A673 (cell line): ENCODE data around the gene TOR1B. TPM values are rescaled to one million over a fixed set of nuclear protein-coding genes. Genes with fewer than 3 reads are reported as not detected.
"Not testable (repeated sequence)": the region's sequence is repeated elsewhere in the genome, so short reads cannot be mapped to it uniquely, and the experiment has no call there.

Experiments used
- BruUV-seq: library from RNA; stranded (reverse); fragments of 400-500 nt; replicated peaks from 2 replicates; lab custom pipeline; 2021; lab: Mats Ljungman, UMichigan
- CTCF ChIA-PET: fragments of 300-600 bp; sonication (Branson Sonifier 250); formaldehyde crosslinking; loops from one replicate; lab custom pipeline; 2022; ENCODE audit warnings: antibody characterized with exemption; lab: Charles Lee
- POLR2A ChIA-PET: fragments of 300-600 bp; sonication (Branson Sonifier 250); formaldehyde crosslinking; loops from one replicate; lab custom pipeline; 2022; ENCODE audit warnings: antibody characterized with exemption; ENCODE audit not compliant: low non-redundant PET; lab: Charles Lee
- DNase-seq: peaks from one replicate; pipeline ENCODE4 v3.0.0-alpha.2; 2015; ENCODE audit warnings: low spot score
- H3K27ac ChIP-seq: fragments of 200-600 bp; sonication (generic); 2 replicates; pipeline ENCODE4 v1.5.1; 2016; ENCODE audit warnings: mixed run types, low read depth, mild to moderate bottlenecking, mixed read lengths, antibody characterized with exemption, low read length; ENCODE audit not compliant: poor library complexity, severe bottlenecking
- H3K27me3 ChIP-seq: fragments of 200-600 bp; sonication (generic); replicated peaks from 2 replicates; pipeline ENCODE4 v1.6.1; 2017; ENCODE audit warnings: mixed run types, low read depth, mild to moderate bottlenecking, mixed read lengths, antibody characterized with exemption, low read length; ENCODE audit not compliant: insufficient read depth, poor library complexity
- H3K36me3 ChIP-seq: fragments of 200-600 bp; sonication (generic); 2 replicates; pipeline ENCODE4 v1.6.1; 2016; ENCODE audit warnings: mixed run types, mild to moderate bottlenecking, mixed read lengths, antibody characterized with exemption, low read length; ENCODE audit not compliant: insufficient read depth, poor library complexity, severe bottlenecking
- H3K4me1 ChIP-seq: fragments of 200-600 bp; sonication (generic); 2 replicates; pipeline ENCODE4 v1.6.1; 2017; ENCODE audit warnings: mixed run types, mild to moderate bottlenecking, mixed read lengths, antibody characterized with exemption, low read length; ENCODE audit not compliant: insufficient read depth, poor library complexity, severe bottlenecking
- H3K4me3 ChIP-seq: fragments of 200-600 bp; sonication (generic); 2 replicates; pipeline ENCODE4 v1.5.1; 2016; ENCODE audit warnings: low read depth, mixed run types, mild to moderate bottlenecking, mixed read lengths, low read length; ENCODE audit not compliant: poor library complexity, severe bottlenecking
- H3K9me3 ChIP-seq: fragments of 200-600 bp; sonication (generic); 2 replicates; pipeline ENCODE4 v1.6.1; 2016; ENCODE audit warnings: mixed run types, low read depth, mild to moderate bottlenecking, mixed read lengths, antibody characterized with exemption, low read length; ENCODE audit not compliant: poor library complexity, severe bottlenecking
- CTCF ChIP-seq: fragments of 300-800, 200-600 bp; sonication (generic); conservative IDR thresholded peaks from 2 replicates; pipeline ENCODE4 v1.5.1; 2017; ENCODE audit warnings: low read depth, mild to moderate bottlenecking, antibody characterized with exemption, low read length, moderate library complexity, mixed read lengths
- EZH2 ChIP-seq: fragments of 200-600 bp; sonication (generic); IDR thresholded peaks from 2 replicates; pipeline ENCODE4 v1.6.1; 2017; ENCODE audit warnings: borderline replicate concordance, low read depth, mild to moderate bottlenecking, mixed read lengths, antibody characterized with exemption, low read length; ENCODE audit not compliant: poor library complexity, severe bottlenecking
- intact Hi-C: fragments of 100-400 bp; cut with micrococcal nuclease; formaldehyde crosslinking; loops from one replicate; pipeline ENCODE4 v1.10.0; 2022; ENCODE audit not compliant: unreplicated experiment
- total RNA-seq: library from RNA; stranded (reverse); gene quantifications from 2 replicates; pipeline ENCODE4 v1.2.3, GENCODE V29; 2021

The TOR1B gene
- total RNA-seq, 1 experiment from 2014 or later = 47.6 TPM

GRCh38 chr9:129761293-129761900, 41.6 kb upstream of the TOR1B start:
- Histone ChIP-seq H3K27me3 (no peaks in the 10 kb centered on the region), H3K4me3 (no peak overlapping the region), H3K9me3 (no peaks in the 10 kb centered on the region), H3K4me1 (no peaks in the 10 kb centered on the region), H3K27ac (no peak overlapping the region), H3K36me3 (no peaks in the 10 kb centered on the region)
- ChIA-PET CTCF (interaction anchor here (0.7 to 1.1 kb wide), 2 partner anchors 32 to 630 kb away, joined by 3 to 7 read pairs; no protein-coding TSS in a partner anchor), POLR2A (interaction anchor here (0.5 to 0.7 kb wide), 2 partner anchors 15 to 39 kb away, joined by 7 to 10 read pairs; no protein-coding TSS in a partner anchor)
- no TSS peak for BruUV-seq
- no peak for DNase-seq
- intact Hi-C loops = no loop called here
- no peak for TF ChIP-seq CTCF
- no peak for TF ChIP-seq EZH2

- Histone ChIP-seq H3K9me3 (no peaks in the 10 kb centered on the region), H3K36me3 (no peaks in the 10 kb centered on the region), H3K27ac (no peak overlapping the region), H3K4me3 (no peak overlapping the region), H3K27me3 (no peaks in the 10 kb centered on the region), H3K4me1 (no peaks in the 10 kb centered on the region)
- ChIA-PET CTCF (interaction anchor here (0.7 to 1.1 kb wide), 2 partner anchors 32 to 630 kb away, joined by 3 to 7 read pairs; no protein-coding TSS in a partner anchor), POLR2A (interaction anchor here (0.5 to 0.7 kb wide), 2 partner anchors 14 to 38 kb away, joined by 7 to 10 read pairs; no protein-coding TSS in a partner anchor)
- TF ChIP-seq EZH2 (no peak), CTCF (no peak)
- intact Hi-C loops = no loop called here
- no TSS peak for BruUV-seq
- peak; percentile 33 for DNase-seq
Measured at GRCh38 chr9:129761901-129762369, 41.0 kb upstream of the TOR1B start.

GRCh38 chr9:129762370-129762984, 40.5 kb upstream of the TOR1B start:
- BruUV-seq = not testable (repeated sequence)

More at GRCh38 chr9:129762370-129762984, 40.5 kb upstream of the TOR1B start:
- CTCF ChIA-PET = interaction anchor here (0.7 kb wide), 1 partner anchor 631 kb away, joined by 7 read pairs; no protein-coding TSS in a partner anchor
- POLR2A ChIA-PET = interaction anchor here (0.7 kb wide), 1 partner anchor 14 kb away, joined by 10 read pairs; no protein-coding TSS in a partner anchor
- intact Hi-C loops, H3K27ac ChIP-seq, H3K27me3 ChIP-seq, H3K9me3 ChIP-seq, H3K4me1 ChIP-seq, DNase-seq, H3K36me3 ChIP-seq, H3K4me3 ChIP-seq: not testable (repeated sequence)
